ENCODE data around the gene FAM81A. TPM values are rescaled to one million over a fixed set of nuclear protein-coding genes. Genes with fewer than 3 reads are reported as not detected.
"Not testable (repeated sequence)": the region's sequence is repeated elsewhere in the genome, so short reads cannot be mapped to it uniquely, and the experiment has no call there.

FAM81A gene
- total RNA-seq, 1 experiment from 2014 or later = 2.0 TPM

DNA sequence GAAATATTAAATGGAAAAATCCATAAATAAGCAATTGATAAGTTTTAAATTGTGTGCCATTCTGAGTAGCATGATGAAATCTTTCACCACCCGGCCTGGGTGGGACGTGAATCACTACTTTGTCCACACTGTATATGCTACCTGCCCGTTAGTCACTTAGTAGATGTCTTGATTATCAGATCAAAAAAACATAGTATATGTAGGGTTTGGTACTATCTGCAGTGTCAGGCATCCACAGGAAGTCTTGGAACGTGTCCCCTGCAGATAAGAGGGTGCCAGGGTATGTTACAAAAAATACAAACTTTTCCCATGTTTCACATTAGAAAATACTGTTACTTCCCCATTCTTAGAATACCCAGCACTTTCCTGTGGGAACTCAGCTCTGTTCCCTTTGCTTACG, 35.2 kb downstream of the FAM81A start:
- no peak for DNase-seq (ENCODE audit: low spot score)
- peaks cover 5% of the 10 kb centered on the region for H3K27me3 Mint-ChIP-seq (ENCODE audit: low read depth)
- no peak for ATAC-seq
- no peaks in the 10 kb centered on the region for H3K36me3 Mint-ChIP-seq
- H3K9me3 Mint-ChIP-seq = peaks cover 7% of the 10 kb centered on the region
- TF ChIP-seq GABPB1 (CRISPR knock-in tag; IDR thresholded peaks at IDR 0.05) (no peak), CREM (CRISPR knock-in tag; IDR thresholded peaks at IDR 0.05) (no peak), ESRRA (CRISPR knock-in tag; IDR thresholded peaks at IDR 0.05; ENCODE audit: borderline replicate concordance) (no peak), EMX1 (CRISPR knock-in tag; IDR thresholded peaks at IDR 0.05) (no peak), MYBL2 (CRISPR knock-in tag; IDR thresholded peaks at IDR 0.05) (no peak), KAT7 (CRISPR knock-in tag; IDR thresholded peaks at IDR 0.05; ENCODE audit: borderline replicate concordance) (no peak), ZNF138 (CRISPR knock-in tag; conservative IDR thresholded peaks at IDR 0.05) (no peak)
- TF ChIP-seq, protein P1, sequence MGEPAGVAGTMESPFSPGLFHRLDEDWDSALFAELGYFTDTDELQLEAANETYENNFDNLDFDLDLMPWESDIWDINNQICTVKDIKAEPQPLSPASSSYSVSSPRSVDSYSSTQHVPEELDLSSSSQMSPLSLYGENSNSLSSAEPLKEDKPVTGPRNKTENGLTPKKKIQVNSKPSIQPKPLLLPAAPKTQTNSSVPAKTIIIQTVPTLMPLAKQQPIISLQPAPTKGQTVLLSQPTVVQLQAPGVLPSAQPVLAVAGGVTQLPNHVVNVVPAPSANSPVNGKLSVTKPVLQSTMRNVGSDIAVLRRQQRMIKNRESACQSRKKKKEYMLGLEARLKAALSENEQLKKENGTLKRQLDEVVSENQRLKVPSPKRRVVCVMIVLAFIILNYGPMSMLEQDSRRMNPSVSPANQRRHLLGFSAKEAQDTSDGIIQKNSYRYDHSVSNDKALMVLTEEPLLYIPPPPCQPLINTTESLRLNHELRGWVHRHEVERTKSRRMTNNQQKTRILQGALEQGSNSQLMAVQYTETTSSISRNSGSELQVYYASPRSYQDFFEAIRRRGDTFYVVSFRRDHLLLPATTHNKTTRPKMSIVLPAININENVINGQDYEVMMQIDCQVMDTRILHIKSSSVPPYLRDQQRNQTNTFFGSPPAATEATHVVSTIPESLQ (CRISPR knock-in tag; IDR thresholded peaks at IDR 0.05) = no peak
- TF ChIP-seq, protein P2, sequence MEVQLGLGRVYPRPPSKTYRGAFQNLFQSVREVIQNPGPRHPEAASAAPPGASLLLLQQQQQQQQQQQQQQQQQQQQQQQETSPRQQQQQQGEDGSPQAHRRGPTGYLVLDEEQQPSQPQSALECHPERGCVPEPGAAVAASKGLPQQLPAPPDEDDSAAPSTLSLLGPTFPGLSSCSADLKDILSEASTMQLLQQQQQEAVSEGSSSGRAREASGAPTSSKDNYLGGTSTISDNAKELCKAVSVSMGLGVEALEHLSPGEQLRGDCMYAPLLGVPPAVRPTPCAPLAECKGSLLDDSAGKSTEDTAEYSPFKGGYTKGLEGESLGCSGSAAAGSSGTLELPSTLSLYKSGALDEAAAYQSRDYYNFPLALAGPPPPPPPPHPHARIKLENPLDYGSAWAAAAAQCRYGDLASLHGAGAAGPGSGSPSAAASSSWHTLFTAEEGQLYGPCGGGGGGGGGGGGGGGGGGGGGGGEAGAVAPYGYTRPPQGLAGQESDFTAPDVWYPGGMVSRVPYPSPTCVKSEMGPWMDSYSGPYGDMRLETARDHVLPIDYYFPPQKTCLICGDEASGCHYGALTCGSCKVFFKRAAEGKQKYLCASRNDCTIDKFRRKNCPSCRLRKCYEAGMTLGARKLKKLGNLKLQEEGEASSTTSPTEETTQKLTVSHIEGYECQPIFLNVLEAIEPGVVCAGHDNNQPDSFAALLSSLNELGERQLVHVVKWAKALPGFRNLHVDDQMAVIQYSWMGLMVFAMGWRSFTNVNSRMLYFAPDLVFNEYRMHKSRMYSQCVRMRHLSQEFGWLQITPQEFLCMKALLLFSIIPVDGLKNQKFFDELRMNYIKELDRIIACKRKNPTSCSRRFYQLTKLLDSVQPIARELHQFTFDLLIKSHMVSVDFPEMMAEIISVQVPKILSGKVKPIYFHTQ (CRISPR knock-in tag; IDR thresholded peaks at IDR 0.05) = no peak
- ChIA-PET POLR2A (no interaction called here), CTCF (no interaction called here)
- no peaks in the 10 kb centered on the region for H3K4me1 Mint-ChIP-seq
- no peak overlapping the region for H3K4me3 Mint-ChIP-seq
- no peak overlapping the region for H3K27ac Mint-ChIP-seq

DNA sequence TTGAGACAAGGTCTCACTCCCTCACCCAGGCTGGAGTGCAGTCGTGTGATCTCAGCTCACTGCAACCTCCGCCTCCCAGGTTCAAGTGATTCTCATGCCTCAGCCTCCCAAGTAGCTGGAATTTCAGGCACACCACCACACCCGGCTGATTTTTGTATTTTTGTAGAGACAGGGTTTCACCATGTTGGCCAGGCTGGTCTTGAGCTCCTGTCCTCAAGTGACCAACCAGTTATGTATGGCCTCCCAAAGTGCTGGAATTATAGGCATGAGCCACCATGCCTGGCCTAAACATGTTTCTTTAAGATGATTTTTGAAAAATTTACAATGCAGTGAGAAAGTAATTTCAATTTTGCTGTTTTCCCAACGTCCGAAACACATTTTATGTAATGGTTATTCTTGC, 37.2 kb downstream of the FAM81A start:
- H3K36me3 Mint-ChIP-seq; H3K4me1 Mint-ChIP-seq; ATAC-seq; H3K4me3 Mint-ChIP-seq; DNase-seq (ENCODE audit: low spot score); H3K27me3 Mint-ChIP-seq (ENCODE audit: low read depth); H3K27ac Mint-ChIP-seq; H3K9me3 Mint-ChIP-seq; CTCF ChIA-PET; POLR2A ChIA-PET: not testable (repeated sequence)

DNA sequence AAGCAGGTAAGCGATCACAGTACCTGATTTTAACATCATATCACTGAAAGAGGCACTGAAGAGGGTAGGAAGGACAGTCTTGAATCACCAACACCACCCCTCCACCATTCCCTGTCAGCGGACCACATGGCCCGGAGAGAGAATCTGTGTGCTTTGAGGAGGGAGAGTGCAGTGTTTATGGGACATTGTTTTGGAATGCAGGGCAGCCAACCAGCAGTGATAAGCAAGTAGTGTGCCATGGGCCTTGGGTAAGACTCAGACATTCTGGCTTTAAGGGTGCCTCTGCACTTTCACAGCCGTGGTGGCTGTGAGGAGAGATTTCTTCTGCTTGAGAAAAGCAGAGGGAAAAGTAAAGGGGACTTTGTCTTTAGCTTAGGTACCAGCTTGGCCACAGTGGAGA, 46.4 kb downstream of the FAM81A start:
- peaks cover 4% of the 10 kb centered on the region for H3K9me3 Mint-ChIP-seq
- H3K27ac Mint-ChIP-seq = no peak overlapping the region
- 0 out of 2 replicates have a peak, but pooled peaks cover 2% of the 10 kb centered on the region for H3K36me3 Mint-ChIP-seq
- CTCF ChIA-PET = no interaction called here
- TF ChIP-seq TCF7 (CRISPR knock-in tag; IDR thresholded peaks at IDR 0.05; ENCODE audit: low read depth) = no peak
- TF ChIP-seq ZBTB21 (CRISPR knock-in tag; IDR thresholded peaks at IDR 0.05; ENCODE audit: borderline replicate concordance) = no peak
- TF ChIP-seq NR3C1 (CRISPR knock-in tag; conservative IDR thresholded peaks at IDR 0.05; ENCODE audit: low read depth) = no peak
- TF ChIP-seq GABPB1 (CRISPR knock-in tag; IDR thresholded peaks at IDR 0.05) = no peak
- TF ChIP-seq SP1 (CRISPR knock-in tag; conservative IDR thresholded peaks at IDR 0.05) = no peak
- TF ChIP-seq, protein P3, sequence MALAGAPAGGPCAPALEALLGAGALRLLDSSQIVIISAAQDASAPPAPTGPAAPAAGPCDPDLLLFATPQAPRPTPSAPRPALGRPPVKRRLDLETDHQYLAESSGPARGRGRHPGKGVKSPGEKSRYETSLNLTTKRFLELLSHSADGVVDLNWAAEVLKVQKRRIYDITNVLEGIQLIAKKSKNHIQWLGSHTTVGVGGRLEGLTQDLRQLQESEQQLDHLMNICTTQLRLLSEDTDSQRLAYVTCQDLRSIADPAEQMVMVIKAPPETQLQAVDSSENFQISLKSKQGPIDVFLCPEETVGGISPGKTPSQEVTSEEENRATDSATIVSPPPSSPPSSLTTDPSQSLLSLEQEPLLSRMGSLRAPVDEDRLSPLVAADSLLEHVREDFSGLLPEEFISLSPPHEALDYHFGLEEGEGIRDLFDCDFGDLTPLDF (CRISPR knock-in tag; IDR thresholded peaks at IDR 0.05) = no peak
- no peak for TF ChIP-seq ZNF423 (CRISPR knock-in tag; IDR thresholded peaks at IDR 0.05)
- TF ChIP-seq SOX15 (CRISPR knock-in tag; IDR thresholded peaks at IDR 0.05) = no peak
- TF ChIP-seq KAT7 (CRISPR knock-in tag; IDR thresholded peaks at IDR 0.05; ENCODE audit: borderline replicate concordance) = no peak
- TF ChIP-seq GRHL2 (CRISPR knock-in tag; IDR thresholded peaks at IDR 0.05; ENCODE audit: insufficient replicate concordance, severe bottlenecking) = no peak
- no peak for TF ChIP-seq OVOL2 (CRISPR knock-in tag; IDR thresholded peaks at IDR 0.05; ENCODE audit: borderline replicate concordance)
- TF ChIP-seq, protein P4, sequence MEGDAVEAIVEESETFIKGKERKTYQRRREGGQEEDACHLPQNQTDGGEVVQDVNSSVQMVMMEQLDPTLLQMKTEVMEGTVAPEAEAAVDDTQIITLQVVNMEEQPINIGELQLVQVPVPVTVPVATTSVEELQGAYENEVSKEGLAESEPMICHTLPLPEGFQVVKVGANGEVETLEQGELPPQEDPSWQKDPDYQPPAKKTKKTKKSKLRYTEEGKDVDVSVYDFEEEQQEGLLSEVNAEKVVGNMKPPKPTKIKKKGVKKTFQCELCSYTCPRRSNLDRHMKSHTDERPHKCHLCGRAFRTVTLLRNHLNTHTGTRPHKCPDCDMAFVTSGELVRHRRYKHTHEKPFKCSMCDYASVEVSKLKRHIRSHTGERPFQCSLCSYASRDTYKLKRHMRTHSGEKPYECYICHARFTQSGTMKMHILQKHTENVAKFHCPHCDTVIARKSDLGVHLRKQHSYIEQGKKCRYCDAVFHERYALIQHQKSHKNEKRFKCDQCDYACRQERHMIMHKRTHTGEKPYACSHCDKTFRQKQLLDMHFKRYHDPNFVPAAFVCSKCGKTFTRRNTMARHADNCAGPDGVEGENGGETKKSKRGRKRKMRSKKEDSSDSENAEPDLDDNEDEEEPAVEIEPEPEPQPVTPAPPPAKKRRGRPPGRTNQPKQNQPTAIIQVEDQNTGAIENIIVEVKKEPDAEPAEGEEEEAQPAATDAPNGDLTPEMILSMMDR (IDR thresholded peaks at IDR 0.05) = no peak
- no peak for TF ChIP-seq JUN (CRISPR knock-in tag; IDR thresholded peaks at IDR 0.05)
- TF ChIP-seq PRRX2 (CRISPR knock-in tag; IDR thresholded peaks at IDR 0.05) = no peak
- TF ChIP-seq, protein P5, sequence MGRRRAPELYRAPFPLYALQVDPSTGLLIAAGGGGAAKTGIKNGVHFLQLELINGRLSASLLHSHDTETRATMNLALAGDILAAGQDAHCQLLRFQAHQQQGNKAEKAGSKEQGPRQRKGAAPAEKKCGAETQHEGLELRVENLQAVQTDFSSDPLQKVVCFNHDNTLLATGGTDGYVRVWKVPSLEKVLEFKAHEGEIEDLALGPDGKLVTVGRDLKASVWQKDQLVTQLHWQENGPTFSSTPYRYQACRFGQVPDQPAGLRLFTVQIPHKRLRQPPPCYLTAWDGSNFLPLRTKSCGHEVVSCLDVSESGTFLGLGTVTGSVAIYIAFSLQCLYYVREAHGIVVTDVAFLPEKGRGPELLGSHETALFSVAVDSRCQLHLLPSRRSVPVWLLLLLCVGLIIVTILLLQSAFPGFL (CRISPR knock-in tag; IDR thresholded peaks at IDR 0.05; ENCODE audit: borderline replicate concordance) = no peak
- no peak for TF ChIP-seq EMX1 (CRISPR knock-in tag; IDR thresholded peaks at IDR 0.05)
- no peak for TF ChIP-seq IRF2 (CRISPR knock-in tag; IDR thresholded peaks at IDR 0.05; ENCODE audit: borderline replicate concordance, low read depth)
- TF ChIP-seq, protein P6, sequence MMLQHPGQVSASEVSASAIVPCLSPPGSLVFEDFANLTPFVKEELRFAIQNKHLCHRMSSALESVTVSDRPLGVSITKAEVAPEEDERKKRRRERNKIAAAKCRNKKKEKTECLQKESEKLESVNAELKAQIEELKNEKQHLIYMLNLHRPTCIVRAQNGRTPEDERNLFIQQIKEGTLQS (CRISPR knock-in tag; conservative IDR thresholded peaks at IDR 0.05) = no peak
- no peak for TF ChIP-seq ZNF671 (CRISPR knock-in tag; IDR thresholded peaks at IDR 0.05)
- no peak for TF ChIP-seq JAZF1 (CRISPR knock-in tag; IDR thresholded peaks at IDR 0.05)
- H3K4me3 Mint-ChIP-seq = no peak overlapping the region
- DNase-seq (ENCODE audit: low spot score) (no peak), ATAC-seq (no peak)
- H3K4me1 Mint-ChIP-seq = 0 out of 2 replicates have a peak, but pooled peaks cover 3% of the 10 kb centered on the region
- POLR2A ChIA-PET = no interaction called here
- H3K27me3 Mint-ChIP-seq (ENCODE audit: low read depth) = peaks cover under 1% of the 10 kb centered on the region

Measured in WTC11 (cell line).